Stimulated activated naive CD8-positive, alpha-beta T cell treated with anti-CD3 and anti-CD28 coated beads, Interleukin-15, amount 100 ng/mL, for 72 hours (primary cell): Measurements from ENCODE around the gene OVCH1.
"Not testable (repeated sequence)": the region's sequence is repeated elsewhere in the genome, so short reads cannot be mapped to it uniquely, and the experiment has no call there.

Experiments used
- ATAC-seq: fragments of 150-1000 bp; cut with Tn5 transposase; 2 replicates; pipeline ENCODE4 v1.10.0; 2021; ENCODE audit warnings: mild to moderate bottlenecking, moderate library complexity
- DNase-seq, 2 donors: peaks; one replicate each; pipeline ENCODE4 v3.0.0; 2021 to 2022
- H3K27ac Mint-ChIP-seq, 2 donors: one replicate each; pipeline ENCODE4 v1.8.0; 2022; ENCODE audit warnings: mild to moderate bottlenecking in 2 of 2, mixed read lengths in 2 of 2, moderate library complexity in 2 of 2
- H3K27me3 Mint-ChIP-seq: one replicate; pipeline ENCODE4 v1.8.0; 2022; ENCODE audit warnings: mixed read lengths
- H3K4me1 Mint-ChIP-seq: one replicate; pipeline ENCODE4 v1.8.0; 2022; ENCODE audit warnings: mild to moderate bottlenecking, mixed read lengths
- H3K4me3 Mint-ChIP-seq, 2 donors: one replicate each; pipeline ENCODE4 v1.8.0; 2022; ENCODE audit warnings: mild to moderate bottlenecking in 2 of 2, mixed read lengths in 2 of 2, moderate library complexity in 1 of 2
- H3K9me3 Mint-ChIP-seq, 2 donors: one replicate each; pipeline ENCODE4 v1.8.0; 2022; ENCODE audit warnings: mixed read lengths in 2 of 2

The OVCH1 gene

GRCh38 chr12:29396774-29397173 is 100.7 kb downstream of the OVCH1 start:
- Mint-ChIP-seq H3K4me3 (no peak overlapping the region), H3K27ac (no peak overlapping the region), H3K9me3 (no peaks in the 10 kb centered on the region), H3K4me1 (no peaks in the 10 kb centered on the region), H3K27me3 (no peaks in the 10 kb centered on the region)
- ATAC-seq = no peak
- DNase-seq = no peak

DNA sequence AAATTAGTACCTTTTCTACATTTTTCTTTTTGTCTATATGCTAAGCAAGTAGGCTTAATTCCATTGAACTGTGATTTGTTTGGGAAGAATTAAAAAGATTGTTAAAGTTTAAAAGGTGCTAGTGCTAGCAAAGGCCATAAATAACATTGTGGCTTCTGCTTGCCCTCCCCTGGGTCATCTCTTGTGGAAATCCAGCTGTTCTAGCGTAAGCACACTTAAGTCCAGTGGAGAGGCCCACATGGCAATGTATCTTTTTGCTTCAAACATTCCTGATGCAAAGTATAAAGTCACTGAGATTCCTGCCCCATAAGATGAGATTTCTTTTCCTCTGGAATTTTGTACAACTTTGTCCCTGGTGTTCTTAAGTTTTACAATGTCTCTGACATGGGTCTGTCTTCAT is 102.1 kb downstream of the OVCH1 start:
- DNase-seq (no peak), ATAC-seq (no peak)
- Mint-ChIP-seq H3K9me3 (peaks cover 0 to 11% of the 10 kb centered on the region in 2 donors), H3K4me3 (no peak overlapping the region), H3K4me1 (peaks cover 10% of the 10 kb centered on the region), H3K27me3 (no peaks in the 10 kb centered on the region), H3K27ac (no peak overlapping the region)

- Mint-ChIP-seq H3K4me1 (peaks cover 16% of the 10 kb centered on the region), H3K9me3 (peaks cover 0 to 13% of the 10 kb centered on the region in 2 donors), H3K4me3 (peak overlapping the region; percentile 36 to 44), H3K27ac (peak overlapping the region; percentile 65 to 94)
- DNase-seq (peak in 1 of 2 donors; percentile 27), ATAC-seq (peak; percentile 90)
- H3K27me3 Mint-ChIP-seq = not testable (repeated sequence)
These were observed 107.1 kb downstream of the OVCH1 start for GRCh38 chr12:29390419-29390818.

GRCh38 chr12:29389295-29389919 is 108.1 kb downstream of the OVCH1 start:
- peaks cover 0 to 13% of the 10 kb centered on the region in 2 donors for H3K9me3 Mint-ChIP-seq
- peak; percentile 40 for ATAC-seq
- DNase-seq = no peak
- no peak overlapping the region for H3K4me3 Mint-ChIP-seq
- H3K4me1 Mint-ChIP-seq = peaks cover 16% of the 10 kb centered on the region
- H3K27me3 Mint-ChIP-seq = no peaks in the 10 kb centered on the region
- peak overlapping the region in 1 of 2 donors; percentile 78 for H3K27ac Mint-ChIP-seq

GRCh38 chr12:29386084-29386680 is 111.3 kb downstream of the OVCH1 start:
- H3K4me1 Mint-ChIP-seq = peaks cover 24% of the 10 kb centered on the region

DNA sequence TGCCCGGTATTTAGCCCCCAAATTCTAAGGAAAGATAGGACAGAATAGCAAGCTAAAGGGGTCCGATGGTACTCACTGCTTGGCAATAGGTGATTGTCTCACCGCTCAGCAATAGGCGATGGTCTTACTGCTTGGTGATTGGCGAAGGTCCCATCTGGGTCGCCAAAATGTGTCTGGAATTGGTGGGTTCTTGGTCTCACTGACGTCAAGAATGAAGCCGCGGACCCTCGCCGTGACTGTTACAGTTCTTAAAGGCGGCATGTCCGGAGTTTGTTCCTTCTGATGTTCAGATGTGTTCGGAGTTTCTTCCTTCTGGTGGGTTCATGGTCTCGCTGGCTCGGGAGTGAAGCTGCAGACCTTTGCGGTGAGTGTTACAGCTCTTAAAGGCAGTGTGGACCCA is 112.3 kb downstream of the OVCH1 start:
- not testable (repeated sequence) for DNase-seq, H3K4me3 Mint-ChIP-seq, H3K9me3 Mint-ChIP-seq, H3K27me3 Mint-ChIP-seq, ATAC-seq
- Mint-ChIP-seq H3K27ac (peak overlapping the region in 1 of 2 donors; percentile 40), H3K4me1 (peaks cover 17% of the 10 kb centered on the region)

More at GRCh38 chr12:29386084-29386680, 111.3 kb downstream of the OVCH1 start:
- not testable (repeated sequence) for ATAC-seq, H3K27me3 Mint-ChIP-seq, H3K4me3 Mint-ChIP-seq, H3K27ac Mint-ChIP-seq, DNase-seq
- H3K9me3 Mint-ChIP-seq = peaks cover 0 to 10% of the 10 kb centered on the region in 2 donors

DNA sequence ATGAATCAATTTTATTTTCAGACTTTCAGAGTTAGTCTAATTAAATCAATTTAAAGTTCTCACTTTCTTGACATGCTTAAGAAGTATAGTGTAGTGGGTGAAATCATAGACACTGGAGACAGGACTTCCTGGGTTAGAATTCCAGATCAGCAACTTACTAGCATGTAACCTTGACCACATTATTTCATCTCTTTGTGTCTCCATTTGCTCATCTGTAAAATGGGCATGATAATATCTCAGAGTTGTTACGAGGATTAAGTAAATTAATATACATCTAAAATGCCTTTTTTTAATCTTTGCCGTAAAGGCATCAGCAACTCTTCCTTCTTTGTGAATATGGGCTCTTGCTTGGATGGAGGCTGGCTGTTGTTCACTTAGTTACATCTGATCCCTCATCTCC is 115.2 kb downstream of the OVCH1 start:
- DNase-seq (no peak), ATAC-seq (no peak)
- no peak overlapping the region for H3K27ac Mint-ChIP-seq
- H3K4me3 Mint-ChIP-seq = peak overlapping the region in 1 of 2 donors; percentile 98
- H3K9me3 Mint-ChIP-seq = no peaks in the 10 kb centered on the region
- H3K4me1 Mint-ChIP-seq = peaks cover 30% of the 10 kb centered on the region
- H3K27me3 Mint-ChIP-seq = no peaks in the 10 kb centered on the region

- Mint-ChIP-seq H3K27me3 (no peaks in the 10 kb centered on the region), H3K27ac (peak within 1 kb of the TSS; percentile 98 to 99), H3K4me3 (peak within 1 kb of the TSS; percentile 86 to 98), H3K4me1 (peaks cover 30% of the 10 kb centered on the region), H3K9me3 (no peaks in the 10 kb centered on the region)
- DNase-seq (peak; percentile 86 to 92), ATAC-seq (peak; percentile 95)
These were observed 116.7 kb downstream of the OVCH1 start, which contains the start of gene ERGIC2 for GRCh38 chr12:29380536-29381523. ERGIC2 (minus strand) TSS chr12:29381172; CDS start chr12:29371633, 9,539 bp downstream.
